Measurements from ENCODE around the gene TP53TG5. TPM values are rescaled to one million over a fixed set of nuclear protein-coding genes. Genes with fewer than 3 reads are reported as not detected.

The TP53TG5 gene
- total RNA-seq, 1 experiment from 2014 or later, result not detected

- Histone ChIP-seq H3K9me2 (replicated peaks; ENCODE audit: low read length) (no peaks in the 10 kb centered on the region), H3K4me3 (ENCODE audit: low read length) (no peak overlapping the region), H3K4me2 (ENCODE audit: low read length) (no peak overlapping the region), H3K36me3 (ENCODE audit: low read depth, low read length) (no peaks in the 10 kb centered on the region), H3K4me1 (ENCODE audit: insufficient read depth, low read length) (peaks cover 44% of the 10 kb centered on the region), H2AFZ (ENCODE audit: low read length) (no peak overlapping the region), H3F3A (ENCODE audit: low read length, unreplicated experiment) (no peaks in the 10 kb centered on the region), H3K9ac (ENCODE audit: low read length) (no peak overlapping the region), H3K27me3 (ENCODE audit: low read length) (no peaks in the 10 kb centered on the region), H4K20me1 (ENCODE audit: low read length) (no peaks in the 10 kb centered on the region), H3K9me3 (ENCODE audit: low read length) (no peaks in the 10 kb centered on the region), H3K79me2 (ENCODE audit: low read length) (peaks cover 2% of the 10 kb centered on the region), H3K27ac (ENCODE audit: low read length) (no peak overlapping the region)
- ATAC-seq (no peak), DNase-seq (no peak)
- intact Hi-C loops (cut with micrococcal nuclease), result no loop called here
- TF ChIP-seq EZH2phosphoT487 (IDR thresholded peaks at IDR 0.05; ENCODE audit: borderline replicate concordance, low read length) (no peak), EZH2 (IDR thresholded peaks at IDR 0.05; ENCODE audit: low read length, unreplicated experiment) (no peak)
- TF ChIP-seq, protein P1, sequence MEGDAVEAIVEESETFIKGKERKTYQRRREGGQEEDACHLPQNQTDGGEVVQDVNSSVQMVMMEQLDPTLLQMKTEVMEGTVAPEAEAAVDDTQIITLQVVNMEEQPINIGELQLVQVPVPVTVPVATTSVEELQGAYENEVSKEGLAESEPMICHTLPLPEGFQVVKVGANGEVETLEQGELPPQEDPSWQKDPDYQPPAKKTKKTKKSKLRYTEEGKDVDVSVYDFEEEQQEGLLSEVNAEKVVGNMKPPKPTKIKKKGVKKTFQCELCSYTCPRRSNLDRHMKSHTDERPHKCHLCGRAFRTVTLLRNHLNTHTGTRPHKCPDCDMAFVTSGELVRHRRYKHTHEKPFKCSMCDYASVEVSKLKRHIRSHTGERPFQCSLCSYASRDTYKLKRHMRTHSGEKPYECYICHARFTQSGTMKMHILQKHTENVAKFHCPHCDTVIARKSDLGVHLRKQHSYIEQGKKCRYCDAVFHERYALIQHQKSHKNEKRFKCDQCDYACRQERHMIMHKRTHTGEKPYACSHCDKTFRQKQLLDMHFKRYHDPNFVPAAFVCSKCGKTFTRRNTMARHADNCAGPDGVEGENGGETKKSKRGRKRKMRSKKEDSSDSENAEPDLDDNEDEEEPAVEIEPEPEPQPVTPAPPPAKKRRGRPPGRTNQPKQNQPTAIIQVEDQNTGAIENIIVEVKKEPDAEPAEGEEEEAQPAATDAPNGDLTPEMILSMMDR (conservative IDR thresholded peaks at IDR 0.05; ENCODE audit: low read depth, low read length), result no peak
- ChIA-PET POLR2A (ENCODE audit: unreplicated experiment) (no interaction called here), CTCF (interaction anchor here (1.3 kb wide), 2 partner anchors 35 to 79 kb away, joined by 5 read pairs; no protein-coding TSS in a partner anchor)
- BruUV-seq (replicated peaks), result no TSS peak
Measured at GRCh38 chr20:45358282-45359068, 19.6 kb downstream of the TP53TG5 start.

DNA sequence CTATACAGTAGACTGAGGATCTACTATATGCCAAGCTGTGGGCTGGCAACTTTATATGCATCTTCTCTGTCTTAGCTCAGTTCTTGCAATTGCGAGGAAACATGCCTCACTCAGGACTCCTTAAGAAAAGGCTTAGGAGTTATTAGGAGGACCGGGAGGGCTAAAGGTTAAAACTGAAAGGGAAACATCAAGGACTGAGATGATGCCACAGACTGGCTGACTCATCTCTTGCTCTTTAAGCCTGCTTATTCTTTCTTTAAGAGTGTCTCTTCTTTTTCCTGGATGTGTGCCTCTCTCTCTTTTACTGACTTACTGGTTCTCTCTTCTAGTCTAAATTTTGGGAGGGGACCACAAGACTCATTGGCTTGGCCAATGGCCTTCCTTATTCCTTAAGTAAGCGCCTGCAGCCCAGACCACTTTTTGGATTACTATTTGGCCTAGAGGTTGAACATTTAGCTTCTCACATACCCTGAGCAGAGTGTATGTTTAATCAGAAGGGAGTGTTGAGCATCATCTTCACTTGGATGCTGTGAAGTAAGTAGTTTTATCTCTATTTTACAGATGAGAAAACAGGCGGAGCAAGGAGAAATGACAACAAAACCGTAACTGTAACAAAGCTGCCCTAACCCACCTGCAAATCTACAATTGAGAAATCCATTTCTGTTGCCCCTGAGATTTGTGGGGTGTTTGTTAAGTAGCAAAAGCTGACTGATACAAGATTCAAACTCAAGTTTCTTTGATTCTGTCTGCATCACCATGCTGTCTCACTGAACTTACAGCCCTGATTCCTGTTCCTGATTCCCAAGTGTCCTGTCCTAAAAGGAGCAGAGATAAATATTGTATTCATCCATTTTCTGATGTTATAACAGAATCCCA is 22.7 kb downstream of the TP53TG5 start:
- no peaks in the 10 kb centered on the region for H3K9me3 ChIP-seq (ENCODE audit: low read length)
- intact Hi-C loops (cut with micrococcal nuclease), result no loop called here
- H3F3A ChIP-seq (ENCODE audit: low read length, unreplicated experiment), result peaks cover under 1% of the 10 kb centered on the region
- CTCF ChIA-PET, result interaction anchor here (0.6 to 0.9 kb wide), 2 partner anchors 32 to 55 kb away, joined by 3 to 4 read pairs; no protein-coding TSS in a partner anchor
- peak; percentile 51 for DNase-seq
- H4K20me1 ChIP-seq (ENCODE audit: low read length), result no peaks in the 10 kb centered on the region
- H3K4me1 ChIP-seq (ENCODE audit: insufficient read depth, low read length), result peaks cover 44% of the 10 kb centered on the region
- peak overlapping the region; percentile 49 for H3K4me2 ChIP-seq (ENCODE audit: low read length)
- no peaks in the 10 kb centered on the region for H3K36me3 ChIP-seq (ENCODE audit: low read depth, low read length)
- BruUV-seq (replicated peaks), result no TSS peak
- no peaks in the 10 kb centered on the region for H3K79me2 ChIP-seq (ENCODE audit: low read length)
- H3K27ac ChIP-seq (ENCODE audit: low read length), result no peak overlapping the region
- no peak overlapping the region for H3K9ac ChIP-seq (ENCODE audit: low read length)
- TF ChIP-seq EZH2 (IDR thresholded peaks at IDR 0.05; ENCODE audit: low read length, unreplicated experiment), result no peak
- no peak for TF ChIP-seq EZH2phosphoT487 (IDR thresholded peaks at IDR 0.05; ENCODE audit: borderline replicate concordance, low read length)
- TF ChIP-seq, protein P1 (conservative IDR thresholded peaks at IDR 0.05; ENCODE audit: low read depth, low read length), result no peak
- no peaks in the 10 kb centered on the region for H3K27me3 ChIP-seq (ENCODE audit: low read length)
- H3K4me3 ChIP-seq (ENCODE audit: low read length), result no peak overlapping the region
- ATAC-seq, result peak; percentile 55
- H2AFZ ChIP-seq (ENCODE audit: low read length), result no peak overlapping the region
- POLR2A ChIA-PET (ENCODE audit: unreplicated experiment), result no interaction called here
- H3K9me2 ChIP-seq (replicated peaks; ENCODE audit: low read length), result no peaks in the 10 kb centered on the region
